K562 (cell line): Measurements from ENCODE around the gene LILRB3. TPM values are rescaled to one million over a fixed set of nuclear protein-coding genes. Genes with fewer than 3 reads are reported as not detected.

Source experiments
- AFF4 ChIP-seq: sonication (generic); formaldehyde crosslinking; IDR thresholded peaks from 2 replicates; pipeline ENCODE4 v1.8.0; 2023; ENCODE audit warnings: mild to moderate bottlenecking, missing genetic modification reagents
- ARNT ChIP-seq, 2 experiments: fragments of 450-650 bp; IDR thresholded peaks; 2 replicates each; pipeline ENCODE4 v1.6.1; 2016; ENCODE audit warnings: mild to moderate bottlenecking in 1 of 2
- ATF3 ChIP-seq, 2 experiments: fragments of 450-650 bp in 1 of 2; sonication (generic) in 1 of 2; formaldehyde crosslinking in 1 of 2; IDR thresholded peaks in 1 of 2; conservative IDR thresholded peaks in 1 of 2; 2 replicates each; pipeline versions ENCODE4 v1.6.1 to v1.8.1; 2016 to 2023; ENCODE audit warnings: mild to moderate bottlenecking in 2 of 2, moderate library complexity in 2 of 2, inconsistent platforms in 1 of 2, missing genetic modification reagents in 1 of 2
- CBX8 ChIP-seq: fragments of 200-600 bp; sonication (generic); IDR thresholded peaks from 2 replicates; pipeline ENCODE4 v1.6.1; 2012; ENCODE audit warnings: borderline replicate concordance, mixed run types, low read depth, mild to moderate bottlenecking, moderate library complexity, mixed read lengths, low read length, control low read depth, inconsistent platforms; ENCODE audit not compliant: poor library complexity, severe bottlenecking; ENCODE audit errors: extremely low read depth
- HNRNPH1 ChIP-seq: fragments of 200-400 bp; formaldehyde crosslinking; optimal IDR thresholded peaks from 2 replicates; pipeline ENCODE3; 2017; ENCODE audit warnings: low read depth, mild to moderate bottlenecking, low read length, moderate library complexity
- MYNN ChIP-seq, 2 experiments: sonication (generic); formaldehyde crosslinking in 1 of 2; IDR thresholded peaks; 2 replicates each; pipeline versions ENCODE4 v1.5.0 to v1.6.1; 2016 to 2020; ENCODE audit warnings: antibody characterized with exemption in 1 of 2, missing genetic modification reagents in 1 of 2
- NCOA1 ChIP-seq: fragments of 450-650 bp; IDR thresholded peaks from 2 replicates; pipeline ENCODE4 v1.6.1; 2016; ENCODE audit warnings: low read depth
- RUNX1 ChIP-seq: sonication (generic); IDR thresholded peaks from 2 replicates; pipeline ENCODE4 v1.6.1; 2016; ENCODE audit warnings: antibody characterized with exemption, low read depth
- STAT6 ChIP-seq: sonication (generic); formaldehyde crosslinking; IDR thresholded peaks from 2 replicates; pipeline ENCODE4 v1.8.1; 2023; ENCODE audit warnings: mild to moderate bottlenecking, missing genetic modification reagents
- TBL1XR1 ChIP-seq, 2 experiments: IDR thresholded peaks; 2 replicates each; pipeline ENCODE4 v1.6.1; 2012; ENCODE audit warnings: improper control_type of control experiment in 2 of 2, low read length in 2 of 2, mild to moderate bottlenecking in 1 of 2
- TCFL5 ChIP-seq: fragments of 250-450 bp; sonication (Bioruptor Pico); conservative IDR thresholded peaks from 2 replicates; pipeline ENCODE4 v1.6.1; 2021; ENCODE audit warnings: mild to moderate bottlenecking, moderate library complexity, matching md5 sums
- ZFX ChIP-seq: sonication (generic); formaldehyde crosslinking; IDR thresholded peaks from 2 replicates; pipeline ENCODE4 v1.8.0; 2022; ENCODE audit warnings: mild to moderate bottlenecking, missing genetic modification reagents, moderate library complexity
- ZNF830 ChIP-seq: fragments of 250-450 bp; sonication (Bioruptor Pico); IDR thresholded peaks from 2 replicates; pipeline ENCODE4 v1.5.0; 2021; ENCODE audit warnings: mild to moderate bottlenecking
- polyA plus RNA-seq, 8 experiments: library from polyadenylated mRNA; depleted of rRNA in 4 of 8; stranded (reverse) in 5 of 8; unstranded in 3 of 8; fragments of >200 nt; fragmentation: Nextera tagmentation in 2 of 8; fragmentation: Illumina TruSeq in 1 of 8; extraction: Ambion mirVana in 2 of 8; extraction: Trizol in 1 of 8; gene quantifications; 2 replicates each; pipeline versions ENCODE4 v1.2.1 to v1.2.3, GENCODE V29; 2011 to 2014; ENCODE audit warnings: inconsistent platforms in 1 of 8, missing spikeins in 1 of 8
- total RNA-seq, 7 experiments: library from RNA; depleted of rRNA in 6 of 7; stranded (reverse); fragments of >200 nt in 6 of 7; fragmentation: Illumina TruSeq in 2 of 7; extraction: Trizol in 2 of 7; gene quantifications; 2 replicates each; pipeline versions ENCODE4 v1.2.1 to v1.2.3, GENCODE V29; 2011 to 2021; ENCODE audit warnings: low replicate concordance in 1 of 7
- TF ChIP-seq, protein P1 (sequence below): sonication (generic); formaldehyde crosslinking; IDR thresholded peaks from 2 replicates; pipeline ENCODE4 v1.8.0; 2022; ENCODE audit warnings: missing genetic modification reagents, mild to moderate bottlenecking, moderate library complexity, borderline replicate concordance
- TF ChIP-seq, protein P2 (sequence below), 2 experiments: fragments of 450-650 bp; conservative IDR thresholded peaks; 2 replicates each; pipeline ENCODE4 v1.6.1; 2017; ENCODE audit warnings: mild to moderate bottlenecking in 2 of 2, moderate library complexity in 2 of 2

LILRB3 gene
- total and polyA plus RNA-seq, 9 of the 15 experiments (the other 6 are each of a cell fraction or from before 2014, with no cell fraction given): 0.01 to 0.09 TPM; not detected in 7

DNA sequence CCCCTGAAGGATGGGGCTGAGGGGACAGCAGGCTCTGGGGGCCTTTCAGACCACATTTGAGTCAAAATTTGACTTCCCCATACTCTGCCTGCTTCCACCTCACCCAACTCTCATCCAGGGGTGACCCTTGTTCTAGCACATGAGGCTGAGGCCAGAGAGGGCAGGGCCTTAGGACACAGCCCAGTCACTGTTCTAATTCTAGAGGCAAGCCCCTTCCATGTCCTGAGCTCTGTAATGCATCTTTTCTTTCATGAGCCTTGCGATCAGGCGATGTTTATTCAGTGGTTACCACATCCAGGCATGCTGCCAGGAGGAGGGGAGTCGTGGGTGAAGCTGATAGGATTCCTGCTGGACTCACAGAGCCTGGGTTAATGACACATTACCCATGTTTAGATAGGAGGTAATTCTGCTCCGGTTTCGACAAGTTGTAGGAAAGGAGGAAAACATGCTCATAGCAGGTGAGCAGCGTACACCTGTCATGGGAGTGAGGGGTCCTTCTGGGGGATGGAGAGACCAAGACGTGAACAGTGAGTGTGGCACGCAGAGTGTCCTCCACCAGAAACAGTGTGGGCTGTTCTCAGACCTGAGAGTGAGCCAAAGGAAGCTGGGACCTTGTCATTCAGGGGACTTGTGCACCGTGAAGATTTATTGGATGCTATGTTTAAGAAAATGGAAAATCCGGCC, 12.9 kb downstream of the LILRB3 start (continued):
- TF ChIP-seq AFF4: peak; percentile 76; the same call in 1 of the 2 replicates
- TF ChIP-seq STAT6 (CRISPR knock-in tag): no peak
- TF ChIP-seq CBX8: no peak
- 0 out of 2 replicates have a peak, but pooled peaks have one; percentile 51 for TF ChIP-seq RUNX1
- TF ChIP-seq ZFX (CRISPR knock-in tag): peak; percentile 63
- TF ChIP-seq, protein P1, sequence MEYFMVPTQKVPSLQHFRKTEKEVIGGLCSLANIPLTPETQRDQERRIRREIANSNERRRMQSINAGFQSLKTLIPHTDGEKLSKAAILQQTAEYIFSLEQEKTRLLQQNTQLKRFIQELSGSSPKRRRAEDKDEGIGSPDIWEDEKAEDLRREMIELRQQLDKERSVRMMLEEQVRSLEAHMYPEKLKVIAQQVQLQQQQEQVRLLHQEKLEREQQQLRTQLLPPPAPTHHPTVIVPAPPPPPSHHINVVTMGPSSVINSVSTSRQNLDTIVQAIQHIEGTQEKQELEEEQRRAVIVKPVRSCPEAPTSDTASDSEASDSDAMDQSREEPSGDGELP (CRISPR knock-in tag): peak; percentile 47; the same call in 1 of the 2 replicates
- TF ChIP-seq TBL1XR1 (IDR thresholded peaks at IDR 0.05; ENCODE audit: low read length in 2 of 2): peak; percentile 63 to 87; a peak in 3 of 4 replicates
- peak; percentile 87 for TF ChIP-seq MYNN (IDR thresholded peaks at IDR 0.05)
- no peak for TF ChIP-seq MYNN (CRISPR knock-in tag; IDR thresholded peaks at IDR 0.05)
- no peak for TF ChIP-seq TCFL5 (CRISPR knock-in tag)
- TF ChIP-seq, protein P2, sequence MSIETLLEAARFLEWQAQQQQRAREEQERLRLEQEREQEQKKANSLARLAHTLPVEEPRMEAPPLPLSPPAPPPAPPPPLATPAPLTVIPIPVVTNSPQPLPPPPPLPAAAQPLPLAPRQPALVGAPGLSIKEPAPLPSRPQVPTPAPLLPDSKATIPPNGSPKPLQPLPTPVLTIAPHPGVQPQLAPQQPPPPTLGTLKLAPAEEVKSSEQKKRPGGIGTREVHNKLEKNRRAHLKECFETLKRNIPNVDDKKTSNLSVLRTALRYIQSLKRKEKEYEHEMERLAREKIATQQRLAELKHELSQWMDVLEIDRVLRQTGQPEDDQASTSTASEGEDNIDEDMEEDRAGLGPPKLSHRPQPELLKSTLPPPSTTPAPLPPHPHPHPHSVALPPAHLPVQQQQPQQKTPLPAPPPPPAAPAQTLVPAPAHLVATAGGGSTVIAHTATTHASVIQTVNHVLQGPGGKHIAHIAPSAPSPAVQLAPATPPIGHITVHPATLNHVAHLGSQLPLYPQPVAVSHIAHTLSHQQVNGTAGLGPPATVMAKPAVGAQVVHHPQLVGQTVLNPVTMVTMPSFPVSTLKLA (conservative IDR thresholded peaks at IDR 0.05): peak; percentile 62 to 81
- peak in 1 of 2 experiments; percentile 58; a peak in 2 of 4 replicates for TF ChIP-seq ARNT (IDR thresholded peaks at IDR 0.05)
- no peak for TF ChIP-seq ZNF830 (CRISPR knock-in tag)
- peak; percentile 61; the same call in 1 of the 2 replicates for TF ChIP-seq ATF3 (IDR thresholded peaks at IDR 0.05)
- no peak; the same call in 1 of the 2 replicates for TF ChIP-seq ATF3 (CRISPR knock-in tag; conservative IDR thresholded peaks at IDR 0.05)
- TF ChIP-seq NCOA1: peak; percentile 30; the same call in 1 of the 2 replicates
- no peak for TF ChIP-seq HNRNPH1
